T-cell (primary cell): ENCODE results near the gene SIM2. TPM values are rescaled to one million over a fixed set of nuclear protein-coding genes. Genes with fewer than 3 reads are reported as not detected.

Experiments
- ATAC-seq, 4 experiments: fragments of 200-7000 bp in 3 of 4; fragments of 150-1000 bp in 1 of 4; cut with Tn5 transposase; replicated peaks in 1 of 4; 1 replicate in 3 of 4; 2 replicates in 1 of 4; pipeline ENCODE4 v1.10.0; 2021; ENCODE audit warnings: moderate library complexity in 3 of 4, mild to moderate bottlenecking in 2 of 4, moderate number of reproducible peaks in 1 of 4
- CTCF ChIA-PET, 2 donors: fragments of 300-600 bp; sonication (Branson Sonifier 250); formaldehyde crosslinking; loops; one replicate each; lab custom pipeline; 2022; ENCODE audit warnings: antibody characterized with exemption in 2 of 2; lab: Charles Lee
- POLR2A ChIA-PET, 2 donors: fragments of 300-600 bp; sonication (Branson Sonifier 250); formaldehyde crosslinking; loops; one replicate each; lab custom pipeline; 2022; ENCODE audit warnings: antibody characterized with exemption in 2 of 2; lab: Charles Lee
- DNase-seq, 35 experiments: peaks; one replicate each; pipeline versions ENCODE4 v3.0.0 to v3.0.0-alpha.2; 2013 to 2023
- H3K27ac ChIP-seq: one replicate; pipeline ENCODE4 v1.5.1; 2013; ENCODE audit warnings: low read length
- H3K27me3 ChIP-seq, 2 experiments: replicated peaks in 1 of 2; 1 replicate in 1 of 2; 2 replicates in 1 of 2; pipeline versions ENCODE4 v1.6.1 to v1.7.0; 2013; ENCODE audit warnings: low read length in 1 of 2, mixed read lengths in 1 of 2; ENCODE audit not compliant: control insufficient read depth in 2 of 2, insufficient read depth in 2 of 2; ENCODE audit errors: extremely low read depth in 1 of 2
- H3K36me3 ChIP-seq, 2 donors: 1 replicate in 1 of 2; 2 replicates in 1 of 2; pipeline versions ENCODE4 v1.6.1 to v1.7.0; 2013; ENCODE audit warnings: low read length in 1 of 2; ENCODE audit not compliant: control insufficient read depth in 2 of 2, insufficient read depth in 1 of 2; ENCODE audit errors: extremely low read depth in 1 of 2
- H3K4me1 ChIP-seq, 2 experiments: 1 replicate in 1 of 2; 2 replicates in 1 of 2; pipeline versions ENCODE4 v1.6.1 to v1.7.0; 2013; ENCODE audit warnings: low read length in 2 of 2, mixed read lengths in 1 of 2; ENCODE audit not compliant: insufficient read depth in 2 of 2, control insufficient read depth in 1 of 2; ENCODE audit errors: extremely low read depth in 1 of 2
- H3K4me3 ChIP-seq, 2 donors: 1 replicate in 1 of 2; 2 replicates in 1 of 2; pipeline versions ENCODE4 v1.5.1 to v1.7.0; 2013; ENCODE audit warnings: mild to moderate bottlenecking in 2 of 2, low read length in 1 of 2, moderate library complexity in 1 of 2; ENCODE audit not compliant: control insufficient read depth in 1 of 2; ENCODE audit errors: extremely low read depth in 1 of 2
- H3K9me3 ChIP-seq: 2 replicates; pipeline ENCODE4 v1.7.0; 2013
- H3K27ac Mint-ChIP-seq, 2 donors: one replicate each; pipeline ENCODE4 v1.8.0; 2020 to 2021; ENCODE audit warnings: mild to moderate bottlenecking in 2 of 2, mixed read lengths in 2 of 2
- H3K27me3 Mint-ChIP-seq, 2 donors: one replicate each; pipeline ENCODE4 v1.8.0; 2021 to 2022; ENCODE audit warnings: mixed read lengths in 2 of 2
- H3K36me3 Mint-ChIP-seq: one replicate; pipeline ENCODE4 v1.8.0; 2021; ENCODE audit warnings: mixed read lengths
- H3K4me1 Mint-ChIP-seq, 3 donors: one replicate each; pipeline ENCODE4 v1.8.0; 2020 to 2022; ENCODE audit warnings: mixed read lengths in 3 of 3, mild to moderate bottlenecking in 1 of 3
- H3K4me3 Mint-ChIP-seq, 3 donors: one replicate each; pipeline ENCODE4 v1.8.0; 2020 to 2022; ENCODE audit warnings: mild to moderate bottlenecking in 3 of 3, mixed read lengths in 3 of 3, moderate library complexity in 3 of 3
- H3K9me3 Mint-ChIP-seq, 3 donors: one replicate each; pipeline ENCODE4 v1.8.0; 2020 to 2022; ENCODE audit warnings: mixed read lengths in 3 of 3
- WGBS: methylation state at CpG from one replicate; pipeline ENCODE4 v1.1.5; 2013; ENCODE audit warnings: missing lambda C conversion rate; ENCODE audit not compliant: insufficient coverage; 5-methylcytosine and 5-hydroxymethylcytosine counted together
- total RNA-seq, 35 experiments: library from RNA in 6 of 35; stranded (reverse) in 6 of 35; fragments of 120-200 nt in 1 of 35; gene quantifications; one replicate each; pipeline versions ENCODE4 v1.2.1 to v1.2.4 and lab custom pipeline; 2013 to 2026

Gene SIM2
- total RNA-seq, 5 donors from 2014 or later (not counting 1 experiment from before 2014, with no cell fraction given) = 0.10 to 0.16 (median 0.12) TPM; not detected in 2

GRCh38 chr21:36698385-36698980, 432 bp upstream of the SIM2 start:
- Mint-ChIP-seq H3K9me3 (no peaks in the 10 kb centered on the region), H3K4me3 (peak overlapping the region in 1 of 3 donors; percentile 44)

GRCh38 chr21:36699546-36700294, 805 bp downstream of the SIM2 start:
- H3K9me3 ChIP-seq = no peaks in the 10 kb centered on the region
- Mint-ChIP-seq H3K4me1 (peaks cover 9 to 24% (median 22%) of the 10 kb centered on the region in 3 donors), H3K36me3 (no peaks in the 10 kb centered on the region), H3K9me3 (no peaks in the 10 kb centered on the region), H3K27me3 (peaks cover 62 to 73% of the 10 kb centered on the region in 2 donors), H3K27ac (peak overlapping the region in 1 of 2 donors; percentile 59), H3K4me3 (peak overlapping the region; percentile 41 to 76 (median 64))
- peak overlapping the region in 1 of 2 donors; percentile 59 for H3K4me3 ChIP-seq
- POLR2A ChIA-PET = no interaction called here
- DNase-seq (no peak), ATAC-seq (no peak)
- no peaks in the 10 kb centered on the region for H3K36me3 ChIP-seq
- peaks cover 8 to 48% of the 10 kb centered on the region in 2 experiments for H3K4me1 ChIP-seq
- no peak overlapping the region for H3K27ac ChIP-seq
- WGBS = 6% methylated on average over 49 of the region's 67 CpGs
- H3K27me3 ChIP-seq = peaks cover 34 to 87% of the 10 kb centered on the region in 2 experiments
- CTCF ChIA-PET = no interaction called here

More at GRCh38 chr21:36698385-36698980, 432 bp upstream of the SIM2 start:
- no peaks in the 10 kb centered on the region for H3K36me3 ChIP-seq
- H3K27ac ChIP-seq = no peak overlapping the region
- H3K4me1 ChIP-seq = peaks cover 8 to 44% of the 10 kb centered on the region in 2 experiments
- H3K4me3 ChIP-seq = no peak overlapping the region
- Mint-ChIP-seq H3K36me3 (no peaks in the 10 kb centered on the region), H3K27ac (no peak overlapping the region), H3K27me3 (peaks cover 68 to 77% of the 10 kb centered on the region in 2 donors), H3K4me1 (peaks cover 20 to 24% (median 23%) of the 10 kb centered on the region in 3 donors)
- H3K27me3 ChIP-seq = peaks cover 37 to 86% of the 10 kb centered on the region in 2 experiments
- H3K9me3 ChIP-seq = no peaks in the 10 kb centered on the region
- ChIA-PET CTCF (no interaction called here), POLR2A (no interaction called here)
- ATAC-seq = no peak
- no peak for DNase-seq
- WGBS = under 1% methylated on average over 36 of the region's 62 CpGs

- Mint-ChIP-seq H3K36me3 (no peaks in the 10 kb centered on the region), H3K9me3 (no peaks in the 10 kb centered on the region), H3K27me3 (peaks cover 61 to 72% of the 10 kb centered on the region in 2 donors), H3K27ac (peak overlapping the region in 1 of 2 donors; percentile 59), H3K4me1 (peaks cover 16 to 28% (median 28%) of the 10 kb centered on the region in 3 donors), H3K4me3 (peak overlapping the region; percentile 41 to 76 (median 64))
- Histone ChIP-seq H3K36me3 (no peaks in the 10 kb centered on the region), H3K27ac (no peak overlapping the region), H3K4me3 (peak overlapping the region in 1 of 2 donors; percentile 51), H3K4me1 (peaks cover 8 to 55% of the 10 kb centered on the region in 2 experiments), H3K9me3 (no peaks in the 10 kb centered on the region), H3K27me3 (peaks cover 29 to 90% of the 10 kb centered on the region in 2 experiments)
- ChIA-PET POLR2A (no interaction called here), CTCF (no interaction called here)
- ATAC-seq (no peak), DNase-seq (no peak)
- 6% methylated on average over 29 of the region's 30 CpGs for WGBS
Observed at GRCh38 chr21:36700295-36700970, 1.5 kb downstream of the SIM2 start.

DNA sequence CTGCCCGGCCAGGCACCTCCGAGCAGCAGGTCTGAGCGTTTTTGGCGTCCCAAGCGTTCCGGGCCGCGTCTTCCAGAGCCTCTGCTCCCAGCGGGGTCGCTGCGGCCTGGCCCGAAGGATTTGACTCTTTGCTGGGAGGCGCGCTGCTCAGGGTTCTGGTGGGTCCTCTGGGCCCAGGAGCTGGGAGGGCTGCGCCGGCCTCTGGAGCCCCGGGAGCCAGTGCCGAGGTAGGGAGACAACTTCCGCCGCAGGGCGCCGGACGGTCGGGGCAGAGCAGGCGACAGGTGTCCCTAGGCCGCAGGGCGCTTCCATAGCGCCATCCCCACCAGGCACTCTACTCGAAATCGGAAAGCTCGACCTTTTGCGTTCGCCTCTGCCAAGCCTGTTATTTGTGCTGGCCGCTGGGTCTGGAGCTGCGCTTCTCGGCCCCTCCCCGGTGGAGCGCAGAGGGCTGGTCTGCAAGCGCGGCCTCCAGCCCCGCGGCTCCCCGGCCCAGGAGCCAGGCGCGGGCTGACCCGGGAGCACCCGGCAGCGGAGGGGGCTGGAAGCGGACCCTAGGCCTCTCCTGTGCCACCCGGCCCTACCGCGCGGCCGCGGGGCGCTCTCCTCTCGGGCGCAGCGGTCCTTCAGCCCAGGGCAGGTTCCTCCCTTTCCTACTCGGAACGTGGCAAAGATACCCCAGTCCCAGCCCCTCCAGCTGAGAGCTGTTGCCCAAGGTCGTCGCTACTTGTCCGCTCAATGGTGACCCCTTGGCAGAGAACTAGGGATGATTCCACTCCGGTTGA, 2.2 kb downstream of the SIM2 start:
- POLR2A ChIA-PET = no interaction called here
- H3K4me3 ChIP-seq = peak overlapping the region in 1 of 2 donors; percentile 51
- 5% methylated on average over 63 of the region's 65 CpGs for WGBS

DNA sequence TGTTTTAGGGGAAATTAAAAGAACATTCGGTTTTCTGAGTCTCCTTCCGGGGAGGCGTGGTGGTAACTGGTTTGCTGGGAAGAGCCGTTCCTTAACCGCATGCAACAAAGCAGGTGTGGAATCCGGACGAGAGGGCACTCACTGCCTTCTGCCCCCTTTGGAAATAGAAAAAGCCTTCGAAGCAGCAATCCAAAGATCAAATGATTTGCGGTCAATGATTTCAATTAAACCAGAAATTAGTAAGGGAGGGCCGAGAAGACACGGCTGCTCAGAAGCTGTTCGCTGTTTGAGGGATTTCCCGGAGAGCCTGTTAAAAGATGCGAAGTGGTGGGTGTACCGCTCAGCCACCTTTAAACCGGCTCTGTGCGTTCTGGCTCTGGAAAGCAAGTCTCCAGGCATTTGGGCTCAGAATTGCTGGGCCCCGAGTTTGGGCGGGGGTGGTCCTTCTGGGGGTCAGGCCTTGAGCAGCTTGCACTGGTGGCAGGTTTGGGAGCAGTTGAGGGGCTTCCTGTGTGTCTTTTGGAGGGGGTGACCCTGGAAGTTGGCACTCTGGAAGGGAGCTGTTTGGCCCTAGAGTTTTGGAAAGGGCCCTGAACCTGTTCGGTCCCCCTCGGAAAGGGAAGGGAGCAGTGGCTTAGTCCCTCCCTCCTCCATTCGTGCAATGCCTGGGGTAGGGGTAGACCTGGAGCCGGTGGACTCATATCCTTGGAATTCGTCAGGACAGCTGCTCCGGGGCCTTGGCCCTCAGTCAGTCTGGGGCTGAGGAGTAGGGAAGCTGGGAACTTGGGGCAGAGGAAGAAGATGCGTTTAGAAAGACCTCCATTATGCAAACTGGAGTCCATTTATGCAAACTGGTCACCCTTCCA, 3.1 kb downstream of the SIM2 start:
- Histone ChIP-seq H3K4me3 (peak overlapping the region in 1 of 2 donors; percentile 17), H3K9me3 (no peaks in the 10 kb centered on the region), H3K4me1 (peaks cover 13 to 66% of the 10 kb centered on the region in 2 experiments), H3K27ac (no peak overlapping the region), H3K27me3 (peaks cover 23 to 91% of the 10 kb centered on the region in 2 experiments), H3K36me3 (no peaks in the 10 kb centered on the region)
- Mint-ChIP-seq H3K27ac (no peak overlapping the region), H3K36me3 (no peaks in the 10 kb centered on the region), H3K9me3 (no peaks in the 10 kb centered on the region), H3K27me3 (peaks cover 61 to 72% of the 10 kb centered on the region in 2 donors), H3K4me3 (peak overlapping the region; percentile 21 to 76 (median 31)), H3K4me1 (peaks cover 32 to 42% (median 40%) of the 10 kb centered on the region in 3 donors)
- ATAC-seq (no peak), DNase-seq (no peak)
- ChIA-PET POLR2A (no interaction called here), CTCF (no interaction called here)
- WGBS = 8% methylated on average over 21 of the region's 26 CpGs

More for the DNA sequence above, 2.2 kb downstream of the SIM2 start:
- peaks cover 8 to 63% of the 10 kb centered on the region in 2 experiments for H3K4me1 ChIP-seq
- H3K27ac ChIP-seq = no peak overlapping the region
- peak overlapping the region; percentile 21 to 76 (median 31) for H3K4me3 Mint-ChIP-seq
- H3K9me3 ChIP-seq = no peaks in the 10 kb centered on the region
- no peaks in the 10 kb centered on the region for H3K36me3 ChIP-seq
- no peak for DNase-seq
- peaks cover 23 to 34% (median 33%) of the 10 kb centered on the region in 3 donors for H3K4me1 Mint-ChIP-seq
- H3K9me3 Mint-ChIP-seq = no peaks in the 10 kb centered on the region
- peaks cover 61 to 72% of the 10 kb centered on the region in 2 donors for H3K27me3 Mint-ChIP-seq
- CTCF ChIA-PET = no interaction called here
- H3K36me3 Mint-ChIP-seq = no peaks in the 10 kb centered on the region
- no peak for ATAC-seq
- H3K27me3 ChIP-seq = peaks cover 28 to 91% of the 10 kb centered on the region in 2 experiments
- no peak overlapping the region for H3K27ac Mint-ChIP-seq
